Measurements from ENCODE around the gene ZNF138. TPM values are rescaled to one million over a fixed set of nuclear protein-coding genes. Genes with fewer than 3 reads are reported as not detected.
"Not testable (repeated sequence)": the region's sequence is repeated elsewhere in the genome, so short reads cannot be mapped to it uniquely, and the experiment has no call there.

ZNF138 gene
- total and polyA plus RNA-seq, 8 donors, result 3.0 to 4.5 (median 3.6) TPM

GRCh38 chr7:64807731-64808365, 13.6 kb downstream of the ZNF138 start:
- no peak overlapping the region for H3K27ac ChIP-seq
- no peaks in the 10 kb centered on the region for H3K36me3 ChIP-seq
- no peaks in the 10 kb centered on the region for H3K9me3 ChIP-seq
- 98 to 99% methylated on average over 4 of the region's 4 CpGs for WGBS, 2 donors
- H3K4me3 ChIP-seq, result no peak overlapping the region
- no peaks in the 10 kb centered on the region for H3K4me1 ChIP-seq
- FAIRE-seq (no peak), ATAC-seq (no peak), DNase-seq (no peak)
- no peak for TF ChIP-seq CTCF (IDR thresholded peaks at IDR 0.05)
- H3K27me3 ChIP-seq, result no peaks in the 10 kb centered on the region
- intact Hi-C loops (cut with DNase I), result no loop called here

GRCh38 chr7:64811767-64812166, 17.5 kb downstream of the ZNF138 start:
- intact Hi-C loops (cut with DNase I), result no loop called here
- H3K9me3 ChIP-seq, result no peaks in the 10 kb centered on the region
- H3K27me3 ChIP-seq, result no peaks in the 10 kb centered on the region

GRCh38 chr7:64830926-64831325, 36.7 kb downstream of the ZNF138 start:
- DNase-seq (no peak), ATAC-seq (no peak), FAIRE-seq (no peak)
- Histone ChIP-seq H3K9me3 (no peaks in the 10 kb centered on the region), H3K4me3 (no peak overlapping the region), H3K27ac (no peak overlapping the region), H3K36me3 (peaks cover 0 to 6% (median 0%) of the 10 kb centered on the region in 3 donors), H3K4me1 (no peaks in the 10 kb centered on the region), H3K27me3 (no peaks in the 10 kb centered on the region)
- 97% methylated on average over 1 of the region's 1 CpG for WGBS, 2 donors
- intact Hi-C loops (cut with DNase I), result no loop called here
- TF ChIP-seq CTCF (IDR thresholded peaks at IDR 0.05), result no peak

More at GRCh38 chr7:64811767-64812166, 17.5 kb downstream of the ZNF138 start:
- Histone ChIP-seq H3K27ac (no peak overlapping the region), H3K4me1 (no peaks in the 10 kb centered on the region), H3K4me3 (no peak overlapping the region), H3K36me3 (no peaks in the 10 kb centered on the region)
- DNase-seq (no peak), FAIRE-seq (no peak), ATAC-seq (no peak)
- TF ChIP-seq CTCF (IDR thresholded peaks at IDR 0.05), result no peak

GRCh38 chr7:64832136-64832535, 37.9 kb downstream of the ZNF138 start:
- H3K9me3 ChIP-seq, result no peaks in the 10 kb centered on the region
- intact Hi-C loops (cut with DNase I), result no loop called here
- no peak for TF ChIP-seq CTCF (IDR thresholded peaks at IDR 0.05)
- FAIRE-seq, result no peak
- H3K27me3 ChIP-seq, result no peaks in the 10 kb centered on the region
- H3K36me3 ChIP-seq, result peaks cover 0 to 6% (median 0%) of the 10 kb centered on the region in 3 donors
- no peak overlapping the region for H3K27ac ChIP-seq
- DNase-seq, result no peak
- ATAC-seq, result no peak
- no peak overlapping the region for H3K4me3 ChIP-seq
- no peaks in the 10 kb centered on the region for H3K4me1 ChIP-seq
- 86 to 87% methylated on average over 4 of the region's 4 CpGs for WGBS, 2 donors

GRCh38 chr7:64834989-64835388, 40.8 kb downstream of the ZNF138 start:
- Histone ChIP-seq H3K36me3 (peaks cover 0 to 6% (median 0%) of the 10 kb centered on the region in 3 donors), H3K27ac (no peak overlapping the region), H3K27me3 (no peaks in the 10 kb centered on the region), H3K9me3 (no peaks in the 10 kb centered on the region), H3K4me3 (no peak overlapping the region), H3K4me1 (no peaks in the 10 kb centered on the region)
- no peak for ATAC-seq
- intact Hi-C loops (cut with DNase I), result no loop called here
- no peak for DNase-seq
- no peak for TF ChIP-seq CTCF (IDR thresholded peaks at IDR 0.05)
- FAIRE-seq, result no peak
- WGBS, 2 donors, result 75 to 89% methylated on average over 16 of the region's 16 CpGs

- H3K4me1 ChIP-seq; H3K27me3 ChIP-seq; H3K9me3 ChIP-seq; FAIRE-seq; ATAC-seq; intact Hi-C loops (cut with DNase I); H3K27ac ChIP-seq; DNase-seq; H3K4me3 ChIP-seq; H3K36me3 ChIP-seq: not testable (repeated sequence)
- 82 to 89% methylated on average over 8 of the region's 8 CpGs for WGBS, 2 donors
Observed at GRCh38 chr7:64835856-64836255, 41.6 kb downstream of the ZNF138 start.

GRCh38 chr7:64838051-64838450, 43.8 kb downstream of the ZNF138 start:
- DNase-seq; ATAC-seq; H3K27me3 ChIP-seq; H3K4me3 ChIP-seq; H3K27ac ChIP-seq; intact Hi-C loops (cut with DNase I); H3K4me1 ChIP-seq; H3K9me3 ChIP-seq; FAIRE-seq; H3K36me3 ChIP-seq: not testable (repeated sequence)
- WGBS, 2 donors, result 87 to 93% methylated on average over 10 to 16 of the region's 17 CpGs

Measured in pancreas (tissue), 10 donors.